KMS-11 (cell line): ENCODE results near the gene THSD8.
A peak's percentile ranks its signal among the peaks of the same experiment; 100 is the strongest.

Experiments
- H2AFZ ChIP-seq: fragments of 200-600 bp; sonication (generic); 2 replicates; pipeline ENCODE4 v1.6.1; 2016; ENCODE audit warnings: antibody characterized with exemption, mixed run types, low read depth
- H3K27ac ChIP-seq: fragments of 200-600 bp; sonication (generic); 2 replicates; pipeline ENCODE4 v1.6.1; 2016; ENCODE audit warnings: mild to moderate bottlenecking, mixed run types
- H3K27me3 ChIP-seq: fragments of 200-600 bp; sonication (generic); 2 replicates; pipeline ENCODE4 v1.6.1; 2017; ENCODE audit warnings: mild to moderate bottlenecking, low read depth, mixed run types, moderate library complexity; ENCODE audit not compliant: insufficient read depth
- H3K36me3 ChIP-seq: fragments of 200-600 bp; sonication (generic); 2 replicates; pipeline ENCODE4 v1.6.1; 2017; ENCODE audit warnings: mild to moderate bottlenecking, mixed run types; ENCODE audit not compliant: insufficient read depth
- H3K4me1 ChIP-seq: fragments of 200-600 bp; sonication (generic); 2 replicates; pipeline ENCODE4 v1.6.1; 2016; ENCODE audit warnings: mild to moderate bottlenecking, low read depth, mixed run types; ENCODE audit not compliant: poor library complexity, severe bottlenecking
- H3K4me2 ChIP-seq: fragments of 200-600 bp; sonication (generic); 2 replicates; pipeline ENCODE4 v1.7.0; 2016; ENCODE audit warnings: mild to moderate bottlenecking, mixed run types
- H3K4me3 ChIP-seq: fragments of 200-600 bp; sonication (generic); IDR thresholded peaks from 2 replicates; pipeline ENCODE4 v1.6.1; 2017; ENCODE audit warnings: low read depth, low read length, mixed read lengths; ENCODE audit not compliant: insufficient read depth
- H3K79me2 ChIP-seq: fragments of 200-600 bp; sonication (generic); 2 replicates; pipeline ENCODE4 v1.6.1; 2016; ENCODE audit warnings: low read depth, mixed run types; ENCODE audit not compliant: insufficient read depth
- H3K9ac ChIP-seq: fragments of 200-600 bp; sonication (generic); 2 replicates; pipeline ENCODE4 v1.6.1; 2016; ENCODE audit warnings: mild to moderate bottlenecking, mixed run types
- H4K20me1 ChIP-seq: fragments of 200-600 bp; sonication (generic); 2 replicates; pipeline ENCODE4 v1.6.1; 2016; ENCODE audit warnings: mild to moderate bottlenecking, mixed run types; ENCODE audit not compliant: insufficient read depth
- CTCF ChIP-seq: fragments of 200-600 bp; sonication (generic); conservative IDR thresholded peaks from 2 replicates; pipeline ENCODE4 v1.6.1; 2017; ENCODE audit warnings: low read depth, mild to moderate bottlenecking, antibody characterized with exemption, low read length, moderate library complexity, mixed read lengths

Gene THSD8

DNA sequence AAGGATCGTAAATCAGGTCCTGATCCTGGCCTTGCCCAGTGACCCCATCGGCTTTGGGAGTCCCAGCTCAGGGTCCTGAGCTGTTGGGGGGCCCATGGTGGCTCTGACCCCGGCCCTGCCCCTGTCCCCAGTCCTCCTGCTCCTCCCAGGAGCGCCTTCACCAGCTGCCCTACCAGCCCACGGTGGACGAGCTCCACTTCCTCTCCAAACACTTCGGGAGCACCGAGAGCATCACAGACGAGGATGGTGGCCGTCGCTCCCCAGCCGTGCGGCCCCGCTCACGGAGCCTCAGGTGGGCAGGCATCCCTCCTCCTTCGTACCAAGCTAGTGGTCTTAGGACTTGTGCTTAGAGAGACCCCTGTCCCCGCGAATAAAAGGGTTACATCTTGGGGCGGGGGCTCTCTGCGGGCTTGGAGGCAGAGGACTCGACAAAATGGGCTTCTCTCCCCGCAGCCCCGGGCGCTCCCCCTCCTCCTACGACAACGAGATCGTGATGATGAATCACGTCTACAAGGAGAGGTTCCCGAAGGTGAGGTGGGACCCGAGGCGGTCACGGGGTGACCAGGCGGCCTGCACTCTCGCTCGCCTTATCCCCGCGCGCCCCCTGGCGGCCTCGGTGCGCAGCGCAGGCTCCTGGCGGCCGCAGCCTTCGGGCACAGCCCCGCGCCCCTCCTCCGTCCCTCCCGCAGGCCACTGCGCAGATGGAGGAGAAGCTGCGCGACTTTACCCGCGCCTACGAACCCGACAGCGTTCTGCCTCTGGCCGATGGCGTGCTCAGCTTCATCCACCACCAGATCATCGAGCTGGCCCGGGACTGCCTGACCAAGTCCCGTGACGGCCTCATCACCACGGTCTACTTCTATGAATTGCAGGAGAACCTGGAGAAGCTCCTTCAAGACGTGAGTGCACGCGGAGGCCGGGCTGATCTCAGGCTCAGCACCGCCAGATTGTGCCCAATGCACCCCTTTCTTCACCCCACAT is 45.6 kb downstream of the THSD8 start:
- Histone ChIP-seq H3K36me3 (no peaks in the 10 kb centered on the region), H3K27me3 (no peaks in the 10 kb centered on the region), H4K20me1 (no peaks in the 10 kb centered on the region), H3K9ac (no peak overlapping the region; the same call in 1 of the 2 replicates), H3K4me2 (peak overlapping the region; percentile 78), H3K4me1 (peaks cover 3% of the 10 kb centered on the region), H2AFZ (peak overlapping the region; percentile 63), H3K79me2 (no peaks in the 10 kb centered on the region), H3K4me3 (no peak overlapping the region), H3K27ac (no peak overlapping the region)
- TF ChIP-seq CTCF: peak; percentile 90
